Activated CD4-positive, alpha-beta T cell treated with anti-CD3 and anti-CD28 coated beads, Interleukin-2, amount 10 ng/mL, durations not matched to agents 7 days and 5 days (primary cell): ENCODE measurements around the gene SLC19A3. TPM values are rescaled to one million over a fixed set of nuclear protein-coding genes. Genes with fewer than 3 reads are reported as not detected.
"Not testable (repeated sequence)": the region's sequence is repeated elsewhere in the genome, so short reads cannot be mapped to it uniquely, and the experiment has no call there.

ENCODE experiments used
- CTCF ChIA-PET: fragments of 350-600 bp; sonication (Branson Sonifier 250); formaldehyde crosslinking; loops from one replicate; lab custom pipeline; 2021; ENCODE audit warnings: antibody characterized with exemption; lab: Charles Lee
- POLR2A ChIA-PET: fragments of 350-600 bp; sonication (Branson Sonifier 250); formaldehyde crosslinking; loops from one replicate; lab custom pipeline; 2021; ENCODE audit warnings: antibody characterized with exemption; lab: Charles Lee
- DNase-seq: peaks from one replicate; pipeline ENCODE4 v3.0.0-alpha.2; 2020
- H3K27ac Mint-ChIP-seq: one replicate; pipeline ENCODE4 v1.8.0; 2021; ENCODE audit warnings: mild to moderate bottlenecking, moderate library complexity, mixed read lengths
- H3K27me3 Mint-ChIP-seq: one replicate; pipeline ENCODE4 v1.8.0; 2021; ENCODE audit warnings: mixed read lengths
- H3K36me3 Mint-ChIP-seq: one replicate; pipeline ENCODE4 v1.8.0; 2021; ENCODE audit warnings: low read depth, mixed read lengths
- H3K4me1 Mint-ChIP-seq: one replicate; pipeline ENCODE4 v1.8.0; 2021; ENCODE audit warnings: mixed read lengths
- H3K4me3 Mint-ChIP-seq: one replicate; pipeline ENCODE4 v1.8.0; 2021; ENCODE audit warnings: mild to moderate bottlenecking, moderate library complexity, mixed read lengths
- H3K9me3 Mint-ChIP-seq: one replicate; pipeline ENCODE4 v1.8.0; 2021; ENCODE audit warnings: mixed read lengths
- total RNA-seq, 2 experiments: library from RNA; stranded (reverse); gene quantifications; one replicate each; pipeline ENCODE4 v1.2.3, GENCODE V29; 2021

SLC19A3 gene
- total RNA-seq, 2 experiments from 2014 or later, result not detected

- Mint-ChIP-seq H3K27ac (no peak within 1 kb of the TSS), H3K4me1 (no peaks in the 10 kb centered on the region), H3K36me3 (no peaks in the 10 kb centered on the region), H3K27me3 (no peaks in the 10 kb centered on the region), H3K9me3 (no peaks in the 10 kb centered on the region), H3K4me3 (no peak within 1 kb of the TSS)
- DNase-seq, result no peak
- ChIA-PET CTCF (interaction anchor here (1.4 kb wide), 1 partner anchor 12 kb away, joined by 3 read pairs; no protein-coding TSS in a partner anchor), POLR2A (no interaction called here)
Measured at GRCh38 chr2:227724394-227725039, 6.7 kb upstream of the SLC19A3 start, which contains the start of gene SCYGR6. SCYGR6 (minus strand) TSS chr2:227724757; CDS start chr2:227724757, 0 bp downstream.

- H3K4me1 Mint-ChIP-seq, result not testable (repeated sequence)
Measured at GRCh38 chr2:227722821-227723220, 5.0 kb upstream of the SLC19A3 start.

GRCh38 chr2:227720680-227721079 is 2.9 kb upstream of the SLC19A3 start:
- Mint-ChIP-seq H3K27me3 (peaks cover 6% of the 10 kb centered on the region), H3K4me1 (no peaks in the 10 kb centered on the region), H3K36me3 (no peaks in the 10 kb centered on the region), H3K27ac (no peak overlapping the region), H3K4me3 (no peak overlapping the region), H3K9me3 (no peaks in the 10 kb centered on the region)
- ChIA-PET POLR2A (no interaction called here), CTCF (interaction anchor here (0.6 kb wide), 1 partner anchor 301 kb away, joined by 3 read pairs; no protein-coding TSS in a partner anchor)
- no peak for DNase-seq

More at GRCh38 chr2:227722821-227723220, 5.0 kb upstream of the SLC19A3 start:
- DNase-seq, H3K27me3 Mint-ChIP-seq, H3K9me3 Mint-ChIP-seq, H3K27ac Mint-ChIP-seq, CTCF ChIA-PET, POLR2A ChIA-PET, H3K4me3 Mint-ChIP-seq, H3K36me3 Mint-ChIP-seq: not testable (repeated sequence)

GRCh38 chr2:227719641-227720040 is 1.8 kb upstream of the SLC19A3 start:
- H3K27ac Mint-ChIP-seq, result no peak overlapping the region
- POLR2A ChIA-PET, result no interaction called here
- H3K36me3 Mint-ChIP-seq, result no peaks in the 10 kb centered on the region
- H3K27me3 Mint-ChIP-seq, result peaks cover 8% of the 10 kb centered on the region
- H3K4me3 Mint-ChIP-seq, result no peak overlapping the region
- DNase-seq, result no peak
- CTCF ChIA-PET, result no interaction called here
- H3K9me3 Mint-ChIP-seq, result no peaks in the 10 kb centered on the region
- H3K4me1 Mint-ChIP-seq, result no peaks in the 10 kb centered on the region

GRCh38 chr2:227716501-227716900 is 1.3 kb downstream of the SLC19A3 start:
- Mint-ChIP-seq H3K4me1 (no peaks in the 10 kb centered on the region), H3K27me3 (peaks cover 8% of the 10 kb centered on the region), H3K36me3 (no peaks in the 10 kb centered on the region), H3K4me3 (no peak overlapping the region), H3K27ac (no peak overlapping the region), H3K9me3 (no peaks in the 10 kb centered on the region)
- DNase-seq, result no peak
- CTCF ChIA-PET, result interaction anchor here (0.6 kb wide), 1 partner anchor 57 kb away, joined by 3 read pairs; no protein-coding TSS in a partner anchor
- POLR2A ChIA-PET, result no interaction called here

GRCh38 chr2:227713291-227713690 is 4.5 kb downstream of the SLC19A3 start:
- H3K36me3 Mint-ChIP-seq, result no peaks in the 10 kb centered on the region

GRCh38 chr2:227710986-227711385 is 6.8 kb downstream of the SLC19A3 start:
- Mint-ChIP-seq H3K4me3 (no peak overlapping the region), H3K9me3 (no peaks in the 10 kb centered on the region), H3K27me3 (peaks cover 2% of the 10 kb centered on the region), H3K36me3 (no peaks in the 10 kb centered on the region), H3K4me1 (no peaks in the 10 kb centered on the region), H3K27ac (no peak overlapping the region)
- no peak for DNase-seq
- POLR2A ChIA-PET, result no interaction called here
- CTCF ChIA-PET, result no interaction called here

More at GRCh38 chr2:227713291-227713690, 4.5 kb downstream of the SLC19A3 start:
- Mint-ChIP-seq H3K27ac (no peak overlapping the region), H3K9me3 (no peaks in the 10 kb centered on the region), H3K27me3 (peaks cover 8% of the 10 kb centered on the region), H3K4me1 (no peaks in the 10 kb centered on the region), H3K4me3 (no peak overlapping the region)
- CTCF ChIA-PET, result no interaction called here
- DNase-seq, result no peak
- POLR2A ChIA-PET, result no interaction called here

GRCh38 chr2:227707390-227707789 is 10.4 kb downstream of the SLC19A3 start:
- no peak for DNase-seq
- ChIA-PET CTCF (no interaction called here), POLR2A (no interaction called here)
- Mint-ChIP-seq H3K9me3 (no peaks in the 10 kb centered on the region), H3K27me3 (peaks cover 2% of the 10 kb centered on the region), H3K4me3 (no peak overlapping the region), H3K27ac (no peak overlapping the region), H3K4me1 (no peaks in the 10 kb centered on the region), H3K36me3 (no peaks in the 10 kb centered on the region)

- H3K36me3 Mint-ChIP-seq, result no peaks in the 10 kb centered on the region
- CTCF ChIA-PET, result no interaction called here
Measured at GRCh38 chr2:227706859-227707258, 11.0 kb downstream of the SLC19A3 start.

GRCh38 chr2:227703961-227704360 is 13.9 kb downstream of the SLC19A3 start:
- Mint-ChIP-seq H3K4me1 (no peaks in the 10 kb centered on the region), H3K27me3 (peaks cover 2% of the 10 kb centered on the region), H3K27ac (no peak overlapping the region), H3K4me3 (no peak overlapping the region), H3K36me3 (no peaks in the 10 kb centered on the region), H3K9me3 (no peaks in the 10 kb centered on the region)
- CTCF ChIA-PET, result no interaction called here
- POLR2A ChIA-PET, result no interaction called here
- DNase-seq, result no peak

More at GRCh38 chr2:227706859-227707258, 11.0 kb downstream of the SLC19A3 start:
- Mint-ChIP-seq H3K27ac (no peak overlapping the region), H3K4me3 (no peak overlapping the region), H3K27me3 (peaks cover 2% of the 10 kb centered on the region), H3K4me1 (no peaks in the 10 kb centered on the region), H3K9me3 (no peaks in the 10 kb centered on the region)
- POLR2A ChIA-PET, result no interaction called here
- no peak for DNase-seq

GRCh38 chr2:227703280-227703732 is 14.5 kb downstream of the SLC19A3 start:
- H3K27ac Mint-ChIP-seq, result no peak overlapping the region
- no peaks in the 10 kb centered on the region for H3K9me3 Mint-ChIP-seq
- no peak for DNase-seq
- ChIA-PET CTCF (no interaction called here), POLR2A (no interaction called here)
- no peaks in the 10 kb centered on the region for H3K4me1 Mint-ChIP-seq
- peaks cover 2% of the 10 kb centered on the region for H3K27me3 Mint-ChIP-seq
- H3K36me3 Mint-ChIP-seq, result no peaks in the 10 kb centered on the region
- H3K4me3 Mint-ChIP-seq, result no peak overlapping the region

- no peaks in the 10 kb centered on the region for H3K36me3 Mint-ChIP-seq
- no peaks in the 10 kb centered on the region for H3K9me3 Mint-ChIP-seq
- DNase-seq, result no peak
- peaks cover 2% of the 10 kb centered on the region for H3K27me3 Mint-ChIP-seq
- no peaks in the 10 kb centered on the region for H3K4me1 Mint-ChIP-seq
- no peak overlapping the region for H3K27ac Mint-ChIP-seq
- ChIA-PET CTCF (no interaction called here), POLR2A (no interaction called here)
- H3K4me3 Mint-ChIP-seq, result no peak overlapping the region
Measured at GRCh38 chr2:227701556-227701955, 16.3 kb downstream of the SLC19A3 start.

- POLR2A ChIA-PET, result no interaction called here
- H3K27ac Mint-ChIP-seq, result no peak overlapping the region
- no peaks in the 10 kb centered on the region for H3K36me3 Mint-ChIP-seq
- no peaks in the 10 kb centered on the region for H3K4me1 Mint-ChIP-seq
- H3K27me3 Mint-ChIP-seq, result peaks cover 12% of the 10 kb centered on the region
- no peak for DNase-seq
- H3K9me3 Mint-ChIP-seq, result no peaks in the 10 kb centered on the region
- CTCF ChIA-PET, result no interaction called here
- H3K4me3 Mint-ChIP-seq, result no peak overlapping the region
Measured at GRCh38 chr2:227696990-227697679, 20.7 kb downstream of the SLC19A3 start.
